ENCODE results near the gene GAREM2.

Gene GAREM2

DNA sequence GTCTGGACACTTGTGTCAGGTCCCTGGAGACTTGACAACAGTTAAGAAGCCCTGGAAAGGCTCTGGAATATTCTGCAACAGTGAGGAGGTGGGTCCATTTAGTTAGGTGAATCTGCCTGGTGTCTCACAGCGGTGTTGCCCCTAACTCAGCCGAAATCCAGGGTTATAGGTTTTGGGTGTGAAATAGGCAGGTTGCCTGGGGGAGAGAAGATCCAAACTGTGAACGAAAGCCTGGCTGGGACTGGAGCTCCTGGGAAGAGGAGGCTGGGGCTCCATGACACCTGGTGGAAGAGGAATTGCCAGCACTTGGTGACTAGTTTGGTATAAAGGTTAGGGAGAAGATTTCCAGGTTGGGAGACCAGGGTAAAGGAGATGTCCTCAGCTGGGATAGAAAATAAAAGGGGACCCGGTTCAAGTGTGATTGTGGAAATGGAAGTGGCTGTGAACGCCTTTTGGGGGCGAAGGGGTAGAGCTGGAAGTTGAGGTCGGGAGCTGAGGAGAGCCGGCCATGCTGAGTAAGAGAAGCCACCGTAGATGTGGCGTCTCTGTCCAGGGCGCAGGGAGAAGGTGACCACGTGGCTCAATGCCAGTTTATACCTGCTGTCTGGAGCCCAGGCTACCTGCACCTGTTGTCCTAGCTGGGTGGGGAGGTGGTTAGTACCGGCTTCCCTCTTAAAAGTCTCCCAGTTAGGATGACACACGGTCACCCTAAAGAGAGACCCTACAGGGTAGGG lies 3.0 kb upstream of the GAREM2 start:
- DNase-seq (ENCODE audit: low read depth) = no peak

DNA sequence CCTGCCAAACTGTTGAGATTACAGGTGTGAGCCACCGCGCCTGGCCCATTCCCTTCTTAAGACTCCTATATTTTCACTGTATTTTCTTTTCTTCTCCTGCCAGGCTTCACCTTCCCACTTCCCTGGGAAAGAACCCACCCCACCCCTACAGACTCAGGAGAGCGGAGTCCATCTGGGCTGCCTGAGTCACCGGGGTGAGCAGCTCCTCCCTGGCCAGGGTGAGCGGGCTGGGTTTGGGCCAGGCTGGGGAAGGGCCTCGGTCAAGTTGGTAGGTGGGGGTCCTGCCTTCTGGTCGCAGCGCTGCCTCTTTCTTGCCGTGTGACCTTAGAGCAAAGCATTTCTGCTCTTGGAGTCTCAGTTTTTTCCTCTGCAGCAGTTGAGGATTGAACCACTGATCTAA lies 2.1 kb upstream of the GAREM2 start:
- DNase-seq (ENCODE audit: low read depth) = no peak

DNA sequence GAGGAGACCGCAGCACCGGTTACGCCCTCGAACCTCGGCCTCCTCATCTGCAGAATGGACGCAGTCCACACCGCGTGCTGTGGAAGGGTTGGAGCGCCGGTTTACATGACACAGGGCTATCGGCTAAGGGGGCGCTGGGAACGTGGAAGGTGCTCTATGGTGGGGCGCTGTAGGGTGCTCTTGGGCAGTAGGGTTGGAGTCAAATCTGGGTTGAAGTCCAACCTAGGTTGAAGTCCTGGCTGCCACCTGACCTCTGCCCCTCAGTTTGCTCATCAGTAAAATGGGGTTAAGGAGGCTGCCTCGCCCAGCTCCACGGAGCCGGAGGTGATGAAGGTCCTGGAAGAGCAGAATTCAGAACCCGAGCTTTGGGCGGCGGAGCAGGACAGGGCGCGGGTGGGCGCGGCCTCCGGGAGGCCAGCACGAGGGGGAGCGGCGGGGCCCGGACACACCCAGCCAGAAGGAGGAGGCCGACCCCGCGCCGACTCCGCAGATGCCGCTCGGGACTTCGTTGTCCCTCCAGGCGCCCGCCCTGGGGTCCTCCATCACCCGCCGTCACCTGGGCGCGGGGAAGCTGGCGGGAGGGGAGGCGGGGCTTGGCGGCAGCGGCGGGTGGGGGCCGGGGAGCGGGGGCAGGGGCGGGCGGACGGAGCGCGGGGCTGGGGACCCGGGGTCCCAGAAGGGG lies 558 bp upstream of the GAREM2 start:
- DNase-seq (ENCODE audit: low read depth) = no peak

DNA sequence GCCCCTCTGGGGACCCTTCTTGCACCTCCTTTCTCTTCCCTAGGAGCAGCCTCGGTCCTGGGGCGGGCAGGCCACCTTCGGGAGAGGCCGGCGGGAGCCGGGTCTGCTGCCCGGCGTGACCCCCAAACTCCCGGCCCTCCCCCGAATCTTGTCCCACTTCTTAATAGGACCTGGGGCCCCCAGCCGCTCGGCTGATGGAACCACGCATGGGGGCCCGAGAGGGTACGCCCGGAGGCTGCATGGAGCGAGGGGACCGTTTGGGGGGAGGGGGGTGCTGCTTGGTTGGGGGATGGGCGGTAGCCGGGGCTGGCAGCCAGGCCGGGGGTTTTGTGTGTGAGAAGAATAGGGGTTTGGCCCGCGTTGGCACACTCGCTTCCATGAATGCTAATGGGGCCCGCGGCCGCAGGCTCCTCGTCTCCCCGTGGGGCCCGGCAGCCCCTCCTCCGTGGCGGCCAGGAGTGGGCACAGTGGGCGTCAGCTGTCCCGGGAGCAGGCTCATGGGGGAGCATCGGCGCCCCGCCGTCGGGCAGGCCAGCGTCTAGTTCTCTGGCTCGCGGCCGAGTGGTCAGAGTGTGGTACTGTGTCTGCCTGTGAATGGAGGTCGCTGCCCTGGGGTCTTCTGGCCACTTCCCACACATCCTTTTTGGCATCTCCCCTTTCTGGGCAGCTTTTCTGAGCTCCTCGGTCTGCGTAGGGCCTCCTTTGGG lies 1.0 kb downstream of the GAREM2 start:
- DNase-seq (ENCODE audit: low read depth) = no peak

DNA sequence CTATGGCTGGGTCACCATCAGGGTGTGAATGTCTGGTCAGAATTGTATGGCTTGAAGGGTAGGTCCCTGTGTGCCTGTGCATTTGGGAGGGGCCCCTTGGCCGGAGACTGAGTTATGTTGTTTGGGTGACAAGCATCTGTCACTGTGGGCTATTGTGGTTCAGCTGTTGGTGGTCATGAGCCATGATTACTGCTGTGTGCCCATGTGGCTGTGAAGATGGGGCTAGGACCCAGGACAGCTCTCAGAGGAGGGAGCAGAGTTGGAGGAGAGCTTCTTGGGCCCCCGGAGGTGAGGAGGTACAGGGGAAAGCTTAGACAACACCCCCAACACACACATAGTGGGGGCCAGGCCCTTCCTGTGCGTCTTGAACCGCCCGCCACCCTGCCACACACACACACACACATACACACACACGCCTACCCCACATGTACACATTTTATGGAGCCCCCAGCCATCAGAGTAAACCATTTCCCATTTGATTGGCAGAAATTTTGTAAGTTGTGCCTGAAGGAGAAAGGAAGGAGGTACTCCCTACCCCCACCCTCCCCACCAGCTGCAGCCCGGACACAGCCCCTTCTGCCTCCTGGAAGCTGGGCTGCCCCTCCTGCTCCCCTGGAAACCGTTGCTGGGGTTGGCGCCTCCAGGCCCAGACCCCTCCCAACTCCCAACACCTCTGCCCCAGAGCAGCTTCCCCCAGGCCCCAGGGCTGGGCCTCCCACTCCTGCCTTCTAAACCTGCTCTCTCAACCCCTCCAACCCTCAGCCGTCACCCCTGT lies 2.0 kb downstream of the GAREM2 start:
- DNase-seq (ENCODE audit: low read depth) = no peak

DNA sequence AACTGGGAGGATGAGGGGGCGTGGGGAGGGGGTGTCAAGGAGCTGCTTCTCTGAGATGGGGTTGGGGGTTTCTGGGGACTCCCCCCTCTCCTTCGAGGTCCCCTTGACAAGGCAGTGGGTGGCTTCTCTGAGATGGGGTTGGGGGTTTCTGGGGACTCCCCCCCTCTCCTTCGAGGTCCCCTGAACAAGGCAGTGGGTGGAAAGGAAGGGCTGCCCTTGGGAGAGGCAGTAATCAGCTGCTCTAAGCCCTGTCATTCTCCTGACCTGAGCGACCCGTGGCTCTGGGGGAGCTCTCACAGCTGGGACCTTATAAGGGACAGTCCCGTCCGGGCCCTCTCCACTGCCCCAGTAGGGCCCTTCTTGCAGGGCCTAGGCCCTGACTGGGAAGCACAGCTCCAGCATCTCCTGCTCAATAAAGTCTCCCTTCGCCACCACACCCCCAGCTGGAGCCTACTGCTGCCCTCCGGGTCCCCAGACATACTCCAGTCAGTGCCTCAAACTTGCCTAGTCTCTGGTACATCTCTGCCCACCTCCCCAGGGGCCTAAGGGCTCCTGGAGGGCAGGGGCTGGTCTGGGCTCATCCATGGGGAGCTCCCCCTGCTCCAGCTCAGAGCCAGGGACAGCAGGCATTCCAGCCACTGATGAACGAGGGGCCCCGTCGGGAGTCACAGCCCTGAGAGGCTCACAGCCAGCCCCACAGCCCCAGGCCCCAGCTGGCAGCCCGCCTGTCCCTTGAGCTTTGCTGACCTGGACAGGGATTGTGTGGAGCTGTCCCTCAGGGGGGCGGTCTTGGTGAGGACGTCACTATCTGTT lies 2.8 kb downstream of the GAREM2 start:
- no peak for DNase-seq (ENCODE audit: low read depth)

DNA sequence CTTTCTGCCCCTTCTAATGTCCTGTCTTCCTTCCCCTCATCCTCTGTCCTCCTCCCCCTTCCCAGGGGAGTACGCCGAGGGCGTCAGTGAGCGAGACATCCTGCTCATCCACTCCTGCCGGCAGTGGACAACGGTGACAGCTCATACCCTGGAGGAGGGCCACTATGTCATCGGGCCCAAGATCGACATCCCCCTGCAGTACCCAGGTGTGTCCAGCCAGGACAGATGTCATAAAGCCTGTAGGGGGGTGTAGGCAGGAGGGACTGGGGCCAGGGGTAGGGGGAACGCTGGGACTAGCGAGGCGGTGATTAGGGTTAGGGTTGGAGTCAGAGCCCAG lies 3.4 kb downstream of the GAREM2 start:
- no peak for DNase-seq (ENCODE audit: low read depth)

DNA sequence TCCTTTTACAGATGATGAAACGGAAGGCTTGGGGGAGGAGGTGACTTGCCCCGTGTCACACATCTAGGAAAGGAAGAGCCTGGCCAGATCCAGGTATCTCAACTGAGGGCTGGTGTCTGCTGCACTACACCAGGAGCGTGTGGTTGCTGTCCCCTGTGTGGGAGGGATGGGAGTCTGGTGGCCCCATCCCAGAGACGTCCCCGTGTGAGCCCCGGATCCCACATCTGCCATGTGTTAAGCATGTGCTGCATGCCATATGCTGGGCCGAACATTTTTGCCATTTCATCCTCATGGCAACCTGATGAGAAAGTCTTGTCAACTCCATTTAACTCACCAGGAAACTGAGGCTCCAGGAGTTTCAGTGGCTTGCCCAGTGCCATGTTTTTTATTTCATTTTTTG lies 4.2 kb downstream of the GAREM2 start:
- no peak for DNase-seq (ENCODE audit: low read depth)

DNA sequence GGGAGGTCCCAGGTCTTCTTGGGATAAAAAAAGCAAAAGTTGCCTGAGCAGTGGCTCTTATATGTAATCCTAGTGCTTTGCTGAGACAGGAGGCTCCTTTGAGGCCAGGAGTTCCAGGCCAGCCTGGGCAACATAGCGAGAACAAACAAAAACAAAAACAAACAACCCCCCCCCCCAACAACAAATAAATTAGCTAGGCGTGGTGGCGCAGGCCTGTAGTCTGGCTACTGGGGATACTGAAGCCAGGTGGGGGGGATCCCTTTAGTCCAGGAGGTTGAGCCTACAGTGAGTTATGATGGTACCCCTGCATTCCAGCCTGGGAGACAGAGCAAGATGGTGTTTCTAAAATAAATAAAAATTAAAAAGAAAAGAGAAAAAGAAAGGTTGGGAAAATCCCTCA lies 5.4 kb downstream of the GAREM2 start:
- DNase-seq (ENCODE audit: low read depth) = no peak

DNA sequence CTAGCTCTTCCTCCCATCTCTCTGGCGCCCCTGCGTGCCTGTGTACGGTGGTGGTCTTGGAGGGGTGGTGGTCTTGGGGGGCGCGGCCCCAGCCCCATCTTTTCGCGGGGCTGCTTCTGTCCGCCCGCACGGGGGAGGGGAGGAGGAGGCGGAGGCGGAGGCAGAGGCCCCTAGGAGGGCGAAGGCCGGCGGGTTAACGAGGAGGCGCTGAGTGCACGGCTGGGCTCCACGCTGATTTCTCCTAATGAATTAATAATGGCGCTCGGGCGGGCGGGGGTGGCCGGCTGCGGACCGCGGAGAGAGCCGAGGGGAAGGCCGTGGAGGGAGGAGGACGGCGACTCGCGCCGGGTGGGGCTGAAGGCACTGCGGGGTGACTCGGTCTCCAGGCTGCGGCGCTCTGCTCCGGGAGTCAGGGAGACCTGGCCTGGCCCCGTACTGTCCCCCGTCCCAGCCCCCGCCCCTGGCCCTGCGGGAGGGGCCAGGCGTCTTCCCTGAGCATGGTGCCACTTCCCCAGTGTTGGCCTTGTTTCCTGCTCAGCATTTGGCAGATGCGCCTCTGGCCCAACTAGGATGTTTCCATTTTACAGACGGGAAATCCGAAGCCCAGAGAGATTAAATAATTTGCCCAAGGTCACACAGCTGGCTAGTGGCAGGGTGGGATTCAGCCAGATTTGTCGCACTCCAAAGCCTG lies 6.0 kb downstream of the GAREM2 start:
- no peak for DNase-seq (ENCODE audit: low read depth)

DNA sequence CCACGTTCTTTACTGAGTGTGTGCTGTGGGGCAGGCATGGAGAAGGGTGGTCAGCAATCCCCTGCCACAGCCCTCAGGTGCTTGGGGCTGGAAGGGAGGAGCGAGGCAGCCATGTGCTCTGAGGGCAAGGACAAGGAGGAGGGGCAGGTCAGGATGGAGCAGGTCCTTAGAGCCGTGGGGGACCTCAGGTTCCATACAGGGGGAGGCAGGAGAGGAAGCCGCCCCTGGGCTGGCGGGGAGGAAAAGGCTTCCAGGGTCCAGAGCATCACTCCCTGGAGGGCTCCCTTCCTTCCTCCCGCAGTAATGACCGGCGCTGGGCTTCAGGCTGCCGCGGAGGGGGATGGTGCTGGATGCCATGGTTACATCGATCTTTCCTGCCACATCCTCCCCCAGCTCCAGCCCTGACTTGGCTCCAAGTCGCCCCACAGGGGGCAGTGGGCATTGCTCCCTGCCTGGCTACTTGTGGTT lies 6.6 kb downstream of the GAREM2 start:
- no peak for DNase-seq (ENCODE audit: low read depth)

DNA sequence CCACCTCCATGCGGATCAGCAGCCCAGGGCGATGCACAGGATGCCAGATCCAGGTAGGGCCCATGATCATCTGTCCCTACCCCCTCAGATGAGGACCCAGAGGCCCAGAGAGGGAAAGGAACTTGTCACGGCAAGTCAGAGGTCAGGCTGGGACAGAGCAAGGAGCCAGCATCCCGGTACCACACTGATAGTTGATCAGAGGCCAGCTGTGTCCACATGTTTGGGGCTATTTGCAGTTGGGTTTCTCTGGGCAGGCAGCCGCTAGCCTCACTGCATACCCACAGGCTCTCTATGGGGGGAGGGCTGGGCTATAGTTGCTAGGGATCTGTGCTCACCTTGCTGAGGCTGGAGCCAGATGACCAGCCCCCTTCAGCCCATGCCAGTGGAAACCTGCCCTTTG lies 9.6 kb downstream of the GAREM2 start:
- no peak for DNase-seq (ENCODE audit: low read depth)

DNA sequence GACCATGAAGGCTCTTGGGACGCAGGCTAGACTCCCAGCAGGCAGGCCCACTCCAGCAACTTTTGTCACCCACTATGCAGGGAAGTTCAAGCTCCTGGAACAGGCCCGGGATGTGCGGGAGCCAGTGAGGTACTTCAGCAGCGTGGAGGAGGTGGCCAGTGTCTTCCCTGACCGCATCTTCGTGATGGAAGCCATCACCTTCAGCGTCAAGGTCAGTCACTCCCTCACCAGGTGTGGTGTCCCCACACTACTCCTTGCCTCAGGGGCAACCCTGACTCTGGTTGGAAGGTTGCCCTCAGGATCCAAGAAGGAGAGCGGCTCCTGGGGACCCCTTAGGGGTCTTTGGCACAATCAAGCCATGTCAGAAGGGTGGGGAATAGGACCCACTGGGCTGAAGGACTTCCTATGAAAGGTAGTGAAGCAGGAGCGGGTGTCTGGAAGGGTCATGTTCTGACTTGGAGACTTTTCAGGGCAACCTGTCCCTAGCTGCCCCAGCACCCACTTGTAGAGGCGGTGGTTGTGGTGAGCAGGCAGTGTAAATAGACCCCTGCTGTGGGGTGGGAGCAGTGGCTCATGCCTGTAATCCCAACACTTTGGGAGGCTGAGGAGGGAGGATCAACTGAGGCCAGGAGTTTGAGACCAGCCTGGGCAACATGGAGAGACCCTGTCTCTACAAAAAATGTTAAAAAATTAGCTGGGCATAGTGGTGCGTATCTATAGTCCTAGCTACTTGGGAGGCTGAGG lies 10.2 kb downstream of the GAREM2 start:
- DNase-seq (ENCODE audit: low read depth) = no peak

DNA sequence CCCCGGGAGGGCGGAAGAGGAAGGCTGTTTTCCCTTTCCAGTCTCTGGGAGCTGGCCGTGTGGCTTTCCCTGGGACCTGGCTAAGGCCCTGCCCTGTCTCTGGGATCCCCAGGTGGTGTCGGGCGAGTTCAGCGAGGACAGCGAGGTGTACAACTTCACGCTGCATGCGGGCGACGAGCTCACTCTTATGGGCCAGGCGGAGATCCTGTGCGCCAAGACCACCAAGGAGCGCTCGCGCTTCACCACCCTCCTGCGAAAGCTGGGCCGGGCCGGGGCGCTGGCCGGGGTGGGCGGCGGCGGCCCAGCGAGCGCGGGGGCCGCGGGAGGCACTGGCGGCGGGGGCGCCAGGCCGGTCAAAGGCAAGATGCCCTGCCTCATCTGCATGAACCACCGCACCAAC lies 11.2 kb downstream of the GAREM2 start:
- DNase-seq (ENCODE audit: low read depth) = no peak

DNA sequence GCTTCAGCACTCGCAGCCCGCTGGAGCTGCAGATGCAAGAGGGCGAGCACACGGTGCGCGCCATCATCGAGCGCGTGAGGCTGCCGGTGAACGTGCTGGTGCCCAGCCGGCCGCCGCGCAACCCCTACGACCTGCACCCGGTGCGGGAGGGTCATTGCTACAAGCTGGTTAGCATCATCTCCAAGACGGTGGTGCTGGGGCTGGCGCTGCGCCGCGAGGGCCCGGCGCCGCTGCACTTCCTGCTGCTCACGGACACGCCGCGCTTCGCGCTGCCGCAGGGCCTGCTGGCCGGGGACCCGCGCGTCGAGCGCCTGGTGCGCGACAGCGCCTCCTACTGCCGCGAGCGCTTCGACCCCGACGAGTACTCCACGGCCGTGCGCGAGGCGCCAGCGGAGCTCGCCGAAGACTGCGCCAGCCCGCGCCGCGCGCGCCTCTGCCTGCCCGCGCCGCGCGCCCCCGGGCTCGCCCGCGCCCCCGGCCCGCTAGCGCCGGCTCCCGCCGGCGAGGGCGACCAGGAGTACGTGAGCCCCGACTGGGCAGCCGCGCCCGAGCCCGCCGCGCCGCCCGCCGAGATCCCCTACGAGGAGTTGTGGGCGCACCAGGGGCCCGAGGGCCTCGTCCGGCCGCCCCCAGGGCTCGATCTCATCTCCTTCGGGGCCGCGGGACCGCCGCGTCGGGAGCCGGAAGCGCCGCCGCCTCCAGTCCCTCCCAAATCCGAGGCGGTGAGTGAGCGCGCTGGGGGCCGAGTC lies 11.8 kb downstream of the GAREM2 start:
- peak; percentile 13 for DNase-seq (ENCODE audit: low read depth)

DNA sequence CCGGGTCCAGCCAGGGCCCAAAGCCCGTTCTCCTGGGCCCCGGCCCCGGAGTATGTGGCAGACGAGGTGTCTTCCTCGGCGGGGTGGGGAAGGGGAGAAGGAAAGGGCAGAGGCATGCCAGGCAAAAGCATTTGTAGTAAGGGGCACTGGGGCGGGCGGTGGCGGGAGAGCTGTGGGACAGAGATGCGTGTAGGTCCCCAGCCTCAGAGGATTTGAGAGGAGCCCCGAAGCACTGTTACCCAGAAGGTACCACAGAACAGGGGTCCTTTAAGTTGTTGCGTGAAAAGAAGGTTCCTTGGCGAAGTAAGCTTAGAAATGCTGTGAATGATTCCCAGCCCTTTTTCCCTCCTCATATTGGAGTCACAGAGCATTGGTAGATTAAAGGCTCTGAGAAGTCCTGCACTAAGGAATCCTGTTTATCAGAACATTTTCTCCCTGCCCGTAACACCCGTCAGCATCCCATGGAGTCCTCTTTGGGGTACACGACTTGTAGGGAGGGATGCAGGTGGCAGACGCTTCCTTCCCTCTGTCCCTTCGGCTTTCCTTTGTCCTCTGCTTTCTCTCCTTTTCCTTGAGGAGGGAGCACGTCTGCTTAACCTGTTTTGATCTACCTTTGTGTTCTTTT lies 12.5 kb downstream of the GAREM2 start:
- DNase-seq (ENCODE audit: low read depth) = no peak

DNA sequence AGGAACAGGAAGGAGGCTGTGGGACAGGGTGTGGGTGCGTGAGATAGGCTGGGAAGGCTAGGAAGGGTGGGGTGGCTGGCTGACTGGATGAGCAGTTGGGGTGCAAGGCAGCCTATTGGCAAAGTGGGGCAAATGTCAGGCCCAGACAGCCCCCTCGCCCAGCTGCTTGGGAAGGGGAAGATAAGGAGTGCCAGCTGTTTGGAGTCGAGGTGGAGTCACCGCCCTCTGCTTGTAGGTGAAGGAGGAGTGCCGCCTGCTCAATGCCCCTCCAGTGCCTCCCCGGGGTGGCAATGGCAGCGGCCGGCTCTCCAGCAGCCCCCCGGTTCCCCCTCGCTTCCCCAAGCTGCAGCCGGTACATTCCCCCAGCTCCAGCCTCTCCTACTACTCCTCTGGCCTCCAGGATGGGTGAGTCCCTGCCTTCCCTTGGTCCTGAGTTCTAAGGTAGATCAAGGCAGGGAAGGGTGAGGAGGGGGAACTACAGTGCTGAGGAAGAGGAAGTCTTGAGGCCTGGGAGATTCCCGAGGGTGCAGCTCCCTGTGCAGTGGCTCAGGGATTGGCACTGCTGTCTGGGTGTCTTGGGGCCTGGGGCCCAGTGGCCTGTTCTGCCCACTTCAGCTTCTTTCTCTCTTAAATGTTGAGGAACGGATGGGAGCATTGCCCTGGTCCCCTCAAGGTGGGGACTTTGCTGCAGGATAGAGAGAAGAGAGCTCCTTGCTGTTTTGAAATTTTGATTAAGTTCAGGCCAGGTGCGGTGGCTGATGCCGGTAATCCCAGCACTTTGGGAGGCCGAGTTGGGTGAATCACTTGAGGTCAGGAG lies 13.3 kb downstream of the GAREM2 start:
- no peak for DNase-seq (ENCODE audit: low read depth)

DNA sequence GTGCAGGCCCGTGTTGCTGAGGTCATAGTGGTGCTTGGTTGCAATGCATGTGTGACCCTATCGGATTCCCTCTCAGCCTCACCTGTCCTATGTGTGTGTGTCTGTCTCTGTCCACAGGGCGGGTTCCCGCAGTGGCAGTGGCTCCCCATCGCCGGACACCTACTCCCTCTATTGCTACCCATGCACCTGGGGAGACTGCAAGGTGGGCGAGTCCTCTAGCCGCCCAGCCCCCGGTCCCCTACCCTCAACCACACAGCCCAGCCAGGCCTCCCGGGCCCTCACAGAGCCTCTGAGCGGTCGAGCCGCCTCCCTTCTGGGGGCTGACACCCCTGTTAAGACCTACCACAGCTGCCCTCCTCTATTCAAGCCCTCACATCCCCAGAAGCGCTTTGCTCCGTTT lies 14.2 kb downstream of the GAREM2 start:
- no peak for DNase-seq (ENCODE audit: low read depth)

Measured in non-pigmented ciliary epithelial cell (primary cell).